Epidermal melanocyte (primary cell): ENCODE results near the gene ATAT1.
A peak's percentile ranks its signal among the peaks of the same experiment; 100 is the strongest.

Source experiments
- DNase-seq: peaks from one replicate; pipeline ENCODE4 v3.0.0; 2011; ENCODE audit warnings: low spot score; ENCODE audit not compliant: insufficient read length

ATAT1 gene

GRCh38 chr6:30683183-30683979, 56.7 kb downstream of the ATAT1 start:
- DNase-seq: no peak

GRCh38 chr6:30683980-30684338, 57.3 kb downstream of the ATAT1 start:
- no peak for DNase-seq

- no peak for DNase-seq
Measured at GRCh38 chr6:30684386-30685156, 57.9 kb downstream of the ATAT1 start.

GRCh38 chr6:30685157-30686008, 58.7 kb downstream of the ATAT1 start:
- DNase-seq: no peak

GRCh38 chr6:30686009-30686907, 59.6 kb downstream of the ATAT1 start, which contains the start of gene PPP1R18:
PPP1R18 (minus strand) TSS chr6:30686645; CDS start chr6:30686018, 627 bp downstream.
- DNase-seq: peak; percentile 21

- DNase-seq: peak; percentile 37
Measured at GRCh38 chr6:30686908-30687658, 60.4 kb downstream of the ATAT1 start.

- no peak for DNase-seq
Measured at GRCh38 chr6:30687659-30688431, 61.2 kb downstream of the ATAT1 start.

GRCh38 chr6:30688569-30688968, 61.9 kb downstream of the ATAT1 start:
- no peak for DNase-seq

GRCh38 chr6:30689022-30689865, 62.6 kb downstream of the ATAT1 start:
- DNase-seq: no peak

GRCh38 chr6:30689985-30690384, 63.3 kb downstream of the ATAT1 start:
- DNase-seq: no peak

- peak; percentile 72 for DNase-seq
Measured at GRCh38 chr6:30690403-30691207, 63.9 kb downstream of the ATAT1 start, which contains the start of gene NRM. NRM (minus strand) TSS chr6:30690984; CDS start chr6:30690974, 10 bp downstream.

GRCh38 chr6:30691208-30691847, 64.7 kb downstream of the ATAT1 start:
- DNase-seq: no peak
